Inflammatory macrophage treated with lipopolysaccharide for 4 hours (primary cell): ENCODE data around the gene NOS3.
A peak's percentile ranks its signal among the peaks of the same experiment; 100 is the strongest.

Experiments used
- DNase-seq: peaks from one replicate; pipeline ENCODE4 v3.0.0-alpha.2; 2020

NOS3 gene

GRCh38 chr7:150952331-150953050, 38.3 kb upstream of the NOS3 start:
- DNase-seq, result no peak

- DNase-seq, result no peak
These were observed 37.5 kb upstream of the NOS3 start for GRCh38 chr7:150953061-150953997.

GRCh38 chr7:150954201-150954985, 36.4 kb upstream of the NOS3 start:
- DNase-seq, result no peak

GRCh38 chr7:150954986-150955518, 35.8 kb upstream of the NOS3 start:
- DNase-seq, result no peak

- no peak for DNase-seq
These were observed 35.1 kb upstream of the NOS3 start for GRCh38 chr7:150955519-150956394.

- DNase-seq, result no peak
These were observed 34.3 kb upstream of the NOS3 start for GRCh38 chr7:150956395-150957132.

GRCh38 chr7:150957133-150958020, 33.4 kb upstream of the NOS3 start:
- no peak for DNase-seq

GRCh38 chr7:150958062-150958552, 32.7 kb upstream of the NOS3 start:
- DNase-seq, result no peak

- no peak for DNase-seq
These were observed 32.2 kb upstream of the NOS3 start for GRCh38 chr7:150958597-150958996.

GRCh38 chr7:150959081-150959480, 31.7 kb upstream of the NOS3 start:
- no peak for DNase-seq

GRCh38 chr7:150959739-150960734, 30.8 kb upstream of the NOS3 start:
- DNase-seq, result peak; percentile 10

GRCh38 chr7:150961510-150962289, 29.1 kb upstream of the NOS3 start:
- DNase-seq, result no peak

- no peak for DNase-seq
These were observed 28.6 kb upstream of the NOS3 start for GRCh38 chr7:150962290-150962552.

- DNase-seq, result peak; percentile 42
These were observed 28.0 kb upstream of the NOS3 start for GRCh38 chr7:150962553-150963399.

- DNase-seq, result no peak
These were observed 26.9 kb upstream of the NOS3 start for GRCh38 chr7:150963707-150964559.

GRCh38 chr7:150964593-150965111, 26.2 kb upstream of the NOS3 start:
- no peak for DNase-seq
